ENCODE measurements around the gene ELMO2.

DNA sequence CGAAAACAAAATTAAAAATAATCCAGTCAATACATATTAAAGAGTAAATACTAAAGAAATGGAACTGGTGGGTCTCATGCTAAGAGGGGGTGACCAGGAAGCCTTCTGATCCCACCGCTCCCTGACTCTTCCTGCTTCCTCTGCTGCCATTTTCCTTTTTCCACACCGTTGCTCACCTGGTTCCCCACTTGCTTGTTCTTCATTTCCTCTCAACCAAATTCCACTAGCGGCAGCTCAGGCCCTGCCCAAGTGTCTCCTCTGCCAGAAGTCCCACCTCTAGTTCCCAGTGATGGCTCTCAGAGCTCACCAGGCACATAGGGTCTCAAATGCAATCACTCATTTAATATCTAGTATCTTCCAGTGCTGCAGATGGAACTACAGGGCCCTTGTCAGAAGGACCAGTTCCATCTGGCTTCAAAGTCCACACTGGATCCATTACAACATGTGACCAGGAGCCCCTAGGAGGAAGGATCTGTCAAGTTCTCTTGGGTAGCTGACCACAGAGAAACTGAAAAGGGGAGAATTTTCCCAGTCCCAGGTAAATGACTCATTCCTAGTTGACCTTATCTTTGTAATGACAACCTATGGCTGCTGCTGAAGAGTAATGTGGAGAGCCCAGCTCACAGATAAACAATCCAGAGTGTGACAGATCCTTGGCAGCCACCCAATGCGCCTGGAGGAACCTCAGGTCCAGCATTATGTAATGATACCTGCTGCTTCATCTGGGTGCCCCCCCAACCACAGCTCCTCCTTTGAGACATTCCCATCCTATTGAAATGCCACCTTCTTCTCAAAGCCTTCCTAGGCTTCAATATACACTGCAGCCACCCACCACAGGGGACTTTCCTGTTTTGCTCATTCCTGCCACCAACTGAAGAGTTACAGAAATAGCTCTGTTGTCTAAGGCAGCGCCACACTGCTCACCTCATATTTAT is 38.2 kb downstream of the ELMO2 start:
- TF ChIP-seq, protein P1, sequence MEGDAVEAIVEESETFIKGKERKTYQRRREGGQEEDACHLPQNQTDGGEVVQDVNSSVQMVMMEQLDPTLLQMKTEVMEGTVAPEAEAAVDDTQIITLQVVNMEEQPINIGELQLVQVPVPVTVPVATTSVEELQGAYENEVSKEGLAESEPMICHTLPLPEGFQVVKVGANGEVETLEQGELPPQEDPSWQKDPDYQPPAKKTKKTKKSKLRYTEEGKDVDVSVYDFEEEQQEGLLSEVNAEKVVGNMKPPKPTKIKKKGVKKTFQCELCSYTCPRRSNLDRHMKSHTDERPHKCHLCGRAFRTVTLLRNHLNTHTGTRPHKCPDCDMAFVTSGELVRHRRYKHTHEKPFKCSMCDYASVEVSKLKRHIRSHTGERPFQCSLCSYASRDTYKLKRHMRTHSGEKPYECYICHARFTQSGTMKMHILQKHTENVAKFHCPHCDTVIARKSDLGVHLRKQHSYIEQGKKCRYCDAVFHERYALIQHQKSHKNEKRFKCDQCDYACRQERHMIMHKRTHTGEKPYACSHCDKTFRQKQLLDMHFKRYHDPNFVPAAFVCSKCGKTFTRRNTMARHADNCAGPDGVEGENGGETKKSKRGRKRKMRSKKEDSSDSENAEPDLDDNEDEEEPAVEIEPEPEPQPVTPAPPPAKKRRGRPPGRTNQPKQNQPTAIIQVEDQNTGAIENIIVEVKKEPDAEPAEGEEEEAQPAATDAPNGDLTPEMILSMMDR (IDR thresholded peaks at IDR 0.05; ENCODE audit: low read length), result no peak
- TF ChIP-seq EZH2 (optimal IDR thresholded peaks at IDR 0.05; ENCODE audit: low read depth, low read length) (no peak), EZH2phosphoT487 (IDR thresholded peaks at IDR 0.05; ENCODE audit: low read length) (no peak)
